ENCODE results near the gene CDKAL1.
"Not testable (repeated sequence)": the region's sequence is repeated elsewhere in the genome, so short reads cannot be mapped to it uniquely, and the experiment has no call there.

Gene CDKAL1

GRCh38 chr6:21091411-21091810 lies 557.2 kb downstream of the CDKAL1 start:
- no peak overlapping the region for H3K4me3 ChIP-seq (ENCODE audit: low read depth, low read length)
- TF ChIP-seq, protein P1, sequence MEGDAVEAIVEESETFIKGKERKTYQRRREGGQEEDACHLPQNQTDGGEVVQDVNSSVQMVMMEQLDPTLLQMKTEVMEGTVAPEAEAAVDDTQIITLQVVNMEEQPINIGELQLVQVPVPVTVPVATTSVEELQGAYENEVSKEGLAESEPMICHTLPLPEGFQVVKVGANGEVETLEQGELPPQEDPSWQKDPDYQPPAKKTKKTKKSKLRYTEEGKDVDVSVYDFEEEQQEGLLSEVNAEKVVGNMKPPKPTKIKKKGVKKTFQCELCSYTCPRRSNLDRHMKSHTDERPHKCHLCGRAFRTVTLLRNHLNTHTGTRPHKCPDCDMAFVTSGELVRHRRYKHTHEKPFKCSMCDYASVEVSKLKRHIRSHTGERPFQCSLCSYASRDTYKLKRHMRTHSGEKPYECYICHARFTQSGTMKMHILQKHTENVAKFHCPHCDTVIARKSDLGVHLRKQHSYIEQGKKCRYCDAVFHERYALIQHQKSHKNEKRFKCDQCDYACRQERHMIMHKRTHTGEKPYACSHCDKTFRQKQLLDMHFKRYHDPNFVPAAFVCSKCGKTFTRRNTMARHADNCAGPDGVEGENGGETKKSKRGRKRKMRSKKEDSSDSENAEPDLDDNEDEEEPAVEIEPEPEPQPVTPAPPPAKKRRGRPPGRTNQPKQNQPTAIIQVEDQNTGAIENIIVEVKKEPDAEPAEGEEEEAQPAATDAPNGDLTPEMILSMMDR (IDR thresholded peaks at IDR 0.05; ENCODE audit: borderline replicate concordance, insufficient read depth, low read depth, low read length) = no peak

DNA sequence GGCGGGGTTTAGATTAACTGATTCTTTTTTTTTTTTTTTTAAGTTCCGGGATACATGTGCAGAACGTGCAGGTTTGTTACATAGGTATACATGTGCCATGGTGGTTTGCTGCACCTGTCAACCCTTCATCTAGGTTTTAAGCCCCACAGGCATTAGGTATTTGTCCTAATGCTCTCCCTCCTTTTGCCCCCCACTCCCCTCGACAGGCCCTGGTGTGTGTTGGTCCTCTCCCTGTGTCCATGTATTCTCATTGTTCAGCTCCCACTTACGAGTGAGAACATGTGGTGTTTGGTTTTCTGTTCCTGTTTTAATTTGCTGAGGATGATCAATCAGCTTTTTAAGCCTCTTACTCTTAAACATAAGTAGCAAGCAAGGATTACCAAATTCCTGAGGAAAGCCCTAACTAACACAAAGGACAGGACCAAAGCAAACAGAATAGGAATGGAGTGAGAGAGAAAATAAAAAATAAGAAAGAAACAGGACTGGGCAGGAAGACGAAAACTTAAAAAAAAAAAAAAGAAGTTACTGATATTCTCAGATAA lies 558.0 kb downstream of the CDKAL1 start:
- not testable (repeated sequence) for H3K4me3 ChIP-seq (ENCODE audit: low read depth, low read length)

- TF ChIP-seq, protein P1 (IDR thresholded peaks at IDR 0.05; ENCODE audit: borderline replicate concordance, insufficient read depth, low read depth, low read length) = no peak
- H3K4me3 ChIP-seq (ENCODE audit: low read depth, low read length) = no peak overlapping the region
These were observed 561.2 kb downstream of the CDKAL1 start for GRCh38 chr6:21095462-21095861.

DNA sequence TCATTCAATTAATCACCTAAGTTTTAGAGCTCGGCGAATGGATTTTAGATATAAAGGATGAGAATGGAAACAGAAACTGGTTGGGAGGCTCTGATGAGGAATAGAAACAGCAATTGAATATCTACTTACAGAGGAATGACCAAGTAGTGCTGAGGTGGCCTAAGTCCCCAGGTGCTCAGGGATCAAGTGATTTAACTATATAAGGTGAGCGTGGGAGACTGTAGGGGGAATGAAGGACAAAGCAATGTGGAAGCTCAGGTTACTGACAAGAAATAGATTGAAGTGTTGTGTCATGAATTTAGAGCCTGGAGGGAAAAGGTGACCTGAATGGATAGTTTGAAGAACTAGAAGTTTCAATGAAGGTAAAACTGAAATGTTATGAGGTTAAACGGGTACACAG lies 563.9 kb downstream of the CDKAL1 start:
- H3K4me3 ChIP-seq (ENCODE audit: low read depth, low read length) = no peak overlapping the region
- TF ChIP-seq, protein P1 (IDR thresholded peaks at IDR 0.05; ENCODE audit: borderline replicate concordance, insufficient read depth, low read depth, low read length) = no peak

GRCh38 chr6:21098744-21099143 lies 564.5 kb downstream of the CDKAL1 start:
- TF ChIP-seq, protein P1 (IDR thresholded peaks at IDR 0.05; ENCODE audit: borderline replicate concordance, insufficient read depth, low read depth, low read length) = no peak
- no peak overlapping the region for H3K4me3 ChIP-seq (ENCODE audit: low read depth, low read length)

GRCh38 chr6:21099338-21100314 lies 565.4 kb downstream of the CDKAL1 start:
- TF ChIP-seq, protein P1 (IDR thresholded peaks at IDR 0.05; ENCODE audit: borderline replicate concordance, insufficient read depth, low read depth, low read length) = no peak

GRCh38 chr6:21100991-21101390 lies 566.7 kb downstream of the CDKAL1 start:
- TF ChIP-seq, protein P1 (IDR thresholded peaks at IDR 0.05; ENCODE audit: borderline replicate concordance, insufficient read depth, low read depth, low read length) = no peak
- no peak overlapping the region for H3K4me3 ChIP-seq (ENCODE audit: low read depth, low read length)

More at GRCh38 chr6:21099338-21100314, 565.4 kb downstream of the CDKAL1 start:
- H3K4me3 ChIP-seq (ENCODE audit: low read depth, low read length) = no peak overlapping the region
